ENCODE results near the gene CPPED1.

- TF ChIP-seq ELF4 (IDR thresholded peaks at IDR 0.05) (no peak), PKNOX1 (IDR thresholded peaks at IDR 0.05) (no peak), BHLHE40 (IDR thresholded peaks at IDR 0.05; ENCODE audit: borderline replicate concordance) (no peak), NFRKB (IDR thresholded peaks at IDR 0.05) (peak; percentile 57), TARDBP (IDR thresholded peaks at IDR 0.05) (no peak), FOXM1 (IDR thresholded peaks at IDR 0.05; ENCODE audit: borderline replicate concordance) (no peak), SUZ12 (IDR thresholded peaks at IDR 0.05) (no peak)
Observed at GRCh38 chr16:12803203-12804093, at the start of gene CPPED1.

All from HEK293T (cell line).